NK-92 treated with Interleukin-12 subunit alpha and Interleukin-12 subunit beta, amount 100 ng/mL, for 24 hours (cell line): Measurements from ENCODE around the gene EMP2.
"Not testable (repeated sequence)": the region's sequence is repeated elsewhere in the genome, so short reads cannot be mapped to it uniquely, and the experiment has no call there.

ENCODE experiments used
- DNase-seq: peaks from one replicate; lab custom pipeline; 2025; lab: John Stamatoyannopoulos, UW

Gene EMP2

GRCh38 chr16:10578474-10579316 is 1.7 kb downstream of the EMP2 start:
- DNase-seq = no peak

DNA sequence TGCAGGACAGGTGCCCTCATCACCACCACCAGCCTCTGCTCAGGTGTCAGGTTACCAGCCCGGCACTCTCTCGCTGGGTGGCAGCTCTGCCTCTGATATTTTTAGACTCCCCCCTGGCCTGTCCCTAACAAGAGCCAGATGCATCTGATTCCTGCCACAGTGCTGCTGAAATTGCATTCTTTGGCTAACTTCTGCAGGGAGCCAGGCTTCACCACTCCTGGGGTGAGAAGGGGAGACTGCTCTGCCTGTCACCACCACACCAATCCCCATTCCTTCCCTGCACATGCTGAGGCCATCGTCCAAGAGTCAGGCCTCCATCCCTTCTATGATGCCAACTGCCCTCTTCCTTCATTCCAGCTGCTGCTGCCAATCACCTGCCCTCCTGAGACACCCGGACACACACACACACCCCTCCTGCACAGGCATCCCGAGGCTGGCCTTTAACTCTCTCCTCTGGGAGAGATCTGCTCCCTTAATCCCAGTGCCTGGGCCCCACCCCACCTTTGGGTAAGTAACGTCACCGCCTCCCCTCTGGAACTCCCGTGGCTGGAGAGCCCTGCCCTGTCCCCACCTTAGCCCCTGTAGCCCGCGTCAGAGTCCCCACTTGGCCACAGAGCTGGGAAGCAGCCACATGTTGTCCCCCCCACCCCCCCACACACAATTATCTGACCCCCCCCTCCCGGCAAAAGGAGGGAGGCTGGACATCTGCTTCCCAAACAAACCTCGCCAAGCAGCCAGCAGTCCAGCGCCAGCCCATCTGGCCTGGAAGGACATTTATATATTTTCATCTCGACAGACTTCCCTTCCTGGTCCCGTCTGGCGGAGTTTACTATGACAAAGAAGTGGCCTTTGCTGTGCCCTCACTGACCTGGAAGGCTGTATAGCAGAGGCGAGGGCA is 2.8 kb downstream of the EMP2 start:
- no peak for DNase-seq

DNA sequence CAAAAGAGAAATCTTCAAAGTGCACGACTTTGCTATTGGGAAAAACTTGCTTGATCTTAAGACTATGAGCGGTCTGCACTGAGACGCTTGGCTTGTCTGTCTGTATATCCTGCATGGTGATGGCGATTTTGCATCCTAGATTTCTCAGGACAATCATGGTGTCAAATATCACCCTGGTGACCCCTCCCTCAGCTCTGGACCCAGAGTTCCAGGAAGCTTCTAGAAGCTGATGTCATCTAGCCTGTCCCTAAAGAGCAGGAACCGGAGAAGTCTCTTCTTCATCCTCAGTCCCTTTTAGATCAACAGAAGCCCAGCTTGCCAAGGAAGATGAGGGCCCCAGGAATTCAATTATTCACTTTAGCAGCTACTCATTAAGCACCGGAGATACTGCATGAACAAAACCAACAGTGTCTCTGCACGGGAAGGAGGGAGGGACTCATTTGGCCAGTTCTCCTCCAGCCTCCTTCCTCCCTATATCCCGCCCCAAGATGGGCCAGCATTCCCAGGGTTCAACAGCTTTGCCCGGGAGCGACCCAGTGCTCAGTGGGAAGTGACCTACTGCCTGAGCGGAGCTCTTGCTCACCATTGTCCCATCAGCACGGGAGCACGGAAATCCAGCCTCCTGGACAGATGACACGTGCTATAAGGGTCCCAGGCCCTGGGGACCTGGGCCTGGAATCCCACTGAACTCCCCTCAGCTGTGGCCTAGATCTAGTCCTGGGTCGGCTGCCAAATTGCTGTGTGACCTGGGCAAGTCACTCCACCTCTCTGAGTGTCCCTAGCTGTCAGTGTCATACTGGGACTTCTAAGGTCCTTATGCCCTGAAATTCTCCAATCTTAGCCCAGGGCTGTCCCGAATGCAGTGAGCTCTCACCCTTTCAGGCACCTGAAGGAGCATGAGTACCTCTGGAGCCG is 3.8 kb downstream of the EMP2 start:
- DNase-seq = no peak

GRCh38 chr16:10575506-10576130 is 4.8 kb downstream of the EMP2 start:
- no peak for DNase-seq

- no peak for DNase-seq
These were observed 7.8 kb downstream of the EMP2 start for GRCh38 chr16:10572611-10573010.

GRCh38 chr16:10571354-10571753 is 9.0 kb downstream of the EMP2 start:
- DNase-seq = no peak

DNA sequence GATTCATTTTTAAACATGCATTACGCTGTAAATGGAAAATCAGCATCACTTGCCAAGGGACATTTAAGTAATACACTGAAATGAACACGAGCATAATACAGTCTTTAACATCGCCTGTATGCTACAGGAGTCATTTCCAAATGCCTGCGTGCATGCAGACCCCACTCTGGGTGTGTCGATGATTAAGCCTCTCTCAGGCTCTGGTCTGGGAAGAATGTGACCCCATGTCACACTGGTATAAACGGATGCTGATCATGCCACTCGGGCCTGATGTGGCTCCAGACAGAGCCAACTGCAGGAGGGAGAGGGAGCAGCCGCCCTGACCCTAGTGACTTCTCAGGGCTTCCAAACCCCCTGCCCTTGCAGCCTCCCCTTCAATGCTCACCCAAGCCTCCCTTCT is 10.8 kb downstream of the EMP2 start:
- DNase-seq = no peak

GRCh38 chr16:10566613-10567012 is 13.8 kb downstream of the EMP2 start:
- no peak for DNase-seq

- no peak for DNase-seq
These were observed 15.2 kb downstream of the EMP2 start for GRCh38 chr16:10565167-10565566.

GRCh38 chr16:10564591-10564990 is 15.8 kb downstream of the EMP2 start:
- DNase-seq = no peak

DNA sequence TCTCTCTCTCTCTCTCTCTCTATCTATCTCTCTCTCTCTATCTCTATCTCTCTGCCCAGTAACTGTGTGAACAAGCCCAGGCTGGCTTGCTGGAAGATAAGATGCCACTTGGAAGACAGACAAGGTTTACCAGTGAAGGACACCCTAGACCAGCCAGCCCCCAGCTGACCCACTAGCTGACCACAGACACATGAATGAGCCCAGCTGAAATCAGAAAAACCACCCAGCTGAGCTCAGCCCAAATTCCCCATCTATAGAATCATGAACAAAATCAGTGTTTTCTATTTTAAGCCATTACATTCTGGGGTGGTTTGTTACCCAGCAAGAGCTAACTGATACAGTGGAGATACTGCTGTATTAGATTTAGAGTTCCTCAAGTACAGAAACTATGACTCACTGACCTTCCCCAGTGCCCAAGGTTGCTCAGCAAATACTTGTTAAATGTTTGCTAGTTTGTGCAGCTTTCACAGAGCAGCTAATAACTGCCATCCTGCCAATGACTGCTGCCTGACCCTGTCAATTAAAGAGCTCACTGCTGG is 18.0 kb downstream of the EMP2 start:
- DNase-seq = no peak

DNA sequence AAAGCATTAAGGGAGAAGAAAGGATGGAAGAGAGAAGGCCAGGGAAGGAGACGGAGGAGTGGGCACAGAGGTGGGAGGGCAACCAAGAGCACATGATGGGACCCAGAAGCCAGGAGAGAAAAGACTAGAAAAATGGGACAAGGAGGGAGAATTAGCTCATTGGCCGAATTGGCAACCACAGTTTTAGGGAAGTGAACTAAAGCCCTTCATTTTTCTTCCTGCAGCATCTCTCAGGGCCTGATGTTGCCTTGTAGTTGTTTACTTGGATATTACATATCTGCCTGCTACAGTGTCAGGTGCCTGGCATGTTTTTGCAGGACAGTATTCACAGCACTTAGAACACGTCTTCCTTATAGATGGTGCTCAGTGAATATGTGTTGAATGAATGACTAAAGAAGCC is 19.0 kb downstream of the EMP2 start:
- DNase-seq = no peak

DNA sequence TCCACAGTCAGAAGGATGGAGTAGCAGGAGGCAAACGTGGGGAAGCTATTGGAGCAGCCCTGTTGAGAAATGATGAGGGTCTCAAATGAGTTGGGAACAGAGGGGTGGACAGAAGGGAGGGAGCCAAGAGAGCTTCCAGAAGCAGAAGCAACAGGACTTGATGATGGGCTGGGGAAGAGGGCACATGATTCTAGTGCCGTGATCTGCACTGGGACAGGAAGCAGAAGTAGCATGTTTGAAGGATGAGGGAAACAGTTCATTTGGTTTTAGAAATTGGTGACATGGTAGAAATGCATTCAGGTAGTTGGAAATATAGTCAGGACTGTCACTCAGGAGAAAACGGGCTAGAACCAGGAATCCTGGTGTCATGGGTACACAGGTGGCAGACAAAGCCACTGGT is 19.4 kb downstream of the EMP2 start:
- DNase-seq = no peak

DNA sequence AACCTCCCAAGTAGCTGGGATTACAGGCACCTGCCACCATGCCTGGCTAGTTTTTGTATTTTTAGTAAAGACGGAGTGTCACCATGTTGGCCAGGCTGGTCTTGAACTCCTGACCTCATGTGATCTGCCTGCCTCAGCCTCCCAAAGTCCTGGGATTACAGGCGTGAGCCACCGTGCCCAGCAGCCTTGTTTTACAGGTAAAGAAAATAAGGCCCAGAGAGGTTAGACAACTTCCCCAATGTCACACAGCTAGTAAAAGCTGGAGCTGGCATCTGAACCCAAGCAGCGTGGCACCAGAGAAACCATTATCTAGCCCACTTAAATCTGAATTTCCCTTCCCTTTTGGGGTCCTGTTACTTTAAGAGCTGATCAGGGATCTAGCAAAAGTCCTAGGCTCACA is 20.6 kb downstream of the EMP2 start:
- DNase-seq = not testable (repeated sequence)

DNA sequence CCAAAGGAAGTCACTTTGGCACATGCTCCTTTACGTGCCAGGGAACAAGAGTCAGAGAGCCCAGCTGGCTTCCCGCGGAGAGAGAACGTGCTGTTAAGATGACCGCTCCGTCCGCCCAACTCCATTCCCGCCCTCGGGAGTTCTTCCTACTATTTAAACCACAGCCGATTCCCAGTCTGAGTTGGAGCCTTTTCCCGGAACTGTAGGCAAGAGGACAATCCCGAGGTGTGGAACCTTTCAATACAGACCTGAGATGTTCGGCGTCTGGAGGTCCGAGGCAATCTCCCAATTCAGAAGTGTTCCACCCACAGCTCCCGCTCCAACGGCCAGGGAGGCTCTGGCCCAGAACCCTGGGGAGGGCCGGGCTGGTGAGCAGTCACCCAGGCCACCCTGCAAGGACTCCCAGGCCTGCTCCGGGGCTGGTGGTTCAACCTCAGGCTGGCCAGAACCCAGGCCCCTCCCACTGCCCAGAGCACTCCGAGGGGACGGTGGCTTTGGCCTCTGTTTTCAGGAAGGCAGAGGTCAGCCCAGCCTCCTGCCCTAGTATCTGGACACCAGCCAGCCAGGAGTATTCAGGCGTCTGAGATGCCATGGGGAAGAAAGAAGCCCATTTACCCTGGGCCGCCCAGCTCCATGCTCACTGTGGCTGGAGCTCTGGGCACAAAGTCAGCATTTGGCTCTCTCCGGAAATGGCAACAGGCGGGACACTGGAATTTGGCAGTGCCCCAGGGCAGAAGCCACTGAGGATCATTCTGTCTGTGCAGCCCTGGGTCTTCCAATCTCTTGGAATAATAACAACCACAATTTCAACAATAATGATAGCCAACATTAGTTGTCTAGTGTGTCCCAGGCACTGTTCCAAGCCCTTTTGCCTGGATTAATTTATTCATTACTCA is 21.4 kb downstream of the EMP2 start:
- no peak for DNase-seq

DNA sequence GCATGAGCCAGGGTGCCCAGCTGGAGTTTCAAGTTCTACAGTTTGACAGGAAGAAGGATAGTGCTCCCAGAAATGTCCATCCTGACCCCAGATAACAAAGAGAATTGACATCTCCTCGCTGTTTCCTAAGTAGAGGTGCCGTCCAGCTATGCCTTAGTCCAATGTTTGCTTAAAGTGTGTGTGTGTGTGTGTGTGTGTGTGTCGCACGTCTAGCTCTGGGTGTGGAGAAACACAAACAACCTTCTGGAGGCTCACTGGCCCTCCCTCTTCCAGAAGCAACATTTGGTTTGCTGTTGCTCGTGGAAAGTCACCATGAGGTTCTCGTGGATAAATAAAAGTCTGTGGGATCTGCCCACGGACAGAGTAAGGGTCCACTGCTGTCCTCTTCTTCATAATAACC is 22.1 kb downstream of the EMP2 start:
- no peak for DNase-seq

- DNase-seq = no peak
These were observed 22.6 kb downstream of the EMP2 start for GRCh38 chr16:10557750-10558149.

GRCh38 chr16:10556236-10556635 is 24.2 kb downstream of the EMP2 start:
- no peak for DNase-seq

GRCh38 chr16:10554569-10554968 is 25.8 kb downstream of the EMP2 start:
- no peak for DNase-seq

DNA sequence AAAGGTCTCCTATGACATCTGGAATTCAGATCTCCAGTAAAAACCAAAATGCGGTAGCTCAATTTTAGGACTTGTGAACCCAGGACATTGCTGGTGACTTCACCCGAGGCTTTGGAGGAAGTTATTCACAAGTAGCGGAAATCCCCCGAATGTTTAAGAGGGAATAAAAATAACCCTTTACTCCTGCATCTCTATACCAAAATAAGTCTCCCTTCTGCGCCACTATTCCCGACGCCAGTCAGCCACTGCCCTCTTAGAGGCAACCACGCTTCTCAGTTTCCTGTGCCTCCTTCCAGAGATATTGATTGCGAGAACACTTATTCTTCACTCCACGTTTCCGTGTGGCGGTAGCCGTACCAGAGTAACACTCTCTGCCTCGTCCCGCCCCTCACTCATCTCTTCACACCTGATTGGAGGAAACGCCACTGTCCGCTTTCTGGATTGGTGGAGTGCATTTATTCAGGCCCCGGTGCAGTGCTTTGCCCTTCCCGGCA is 27.4 kb downstream of the EMP2 start:
- DNase-seq = no peak
